ENCODE results near the gene SPEN. TPM values are rescaled to one million over a fixed set of nuclear protein-coding genes. Genes with fewer than 3 reads are reported as not detected.

SPEN gene
- polyA plus RNA-seq, 1 donor (not counting 4 experiments of a cell fraction or from before 2014, with no cell fraction given), result 8.9 TPM

DNA sequence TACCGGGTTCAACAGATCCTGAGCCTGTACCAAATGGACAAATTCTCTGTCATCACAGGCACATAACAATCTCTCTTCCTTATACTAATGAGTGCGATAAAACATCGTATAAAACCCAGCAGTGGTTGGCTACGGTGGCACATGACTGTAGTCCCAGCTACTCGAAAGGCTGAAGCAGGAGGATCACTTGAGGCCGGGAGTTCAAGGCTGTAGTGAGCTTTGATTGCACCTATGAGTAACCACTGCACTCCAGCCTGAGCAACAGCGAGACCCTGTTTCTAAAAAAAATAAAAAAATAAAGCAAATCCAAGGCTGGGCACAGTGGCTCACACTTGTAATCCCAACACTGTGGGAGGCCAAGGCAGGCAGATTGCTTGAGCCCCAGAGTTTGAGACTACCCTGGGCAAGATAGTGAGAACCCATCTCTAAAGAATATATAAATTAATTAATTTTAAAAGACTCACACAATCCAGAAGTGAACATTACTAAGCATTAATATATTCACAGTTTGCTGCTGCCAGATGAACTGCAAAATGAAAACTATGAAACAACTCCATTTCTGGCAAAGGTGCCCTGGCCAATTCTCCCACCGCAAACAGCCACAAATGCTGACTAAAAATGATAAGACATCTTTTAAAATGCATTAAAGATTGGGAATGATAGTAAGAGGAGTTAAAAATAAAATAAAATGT is 115.3 kb downstream of the SPEN start:
- DNase-seq (ENCODE audit: low read depth, low spot score) (no peak), FAIRE-seq (no peak)
- Histone ChIP-seq H3K9ac (ENCODE audit: control insufficient read depth, extremely low read depth, insufficient read depth, low read length) (no peak overlapping the region), H2AFZ (ENCODE audit: control insufficient read depth, low read length) (no peak overlapping the region), H4K20me1 (ENCODE audit: control insufficient read depth, extremely low read depth, insufficient read depth, low read length) (no peaks in the 10 kb centered on the region), H3K27me3 (ENCODE audit: control insufficient read depth, extremely low read depth, insufficient read depth, low read length) (no peaks in the 10 kb centered on the region), H3K79me2 (ENCODE audit: control insufficient read depth, insufficient read depth, low read length) (peaks cover 58% of the 10 kb centered on the region), H3K36me3 (ENCODE audit: control insufficient read depth in 2 of 2, extremely low read depth in 1 of 2, insufficient read depth in 2 of 2, low read length in 2 of 2) (peaks cover 6 to 7% of the 10 kb centered on the region in 2 experiments), H3K4me2 (ENCODE audit: control insufficient read depth, extremely low read depth, insufficient read depth, low read depth, low read length) (no peak overlapping the region), H3K9me3 (ENCODE audit: control insufficient read depth, low read depth, low read length) (no peaks in the 10 kb centered on the region), H3K4me1 (ENCODE audit: control insufficient read depth, extremely low read depth, insufficient read depth, low read length) (peaks cover 9% of the 10 kb centered on the region), H3K27ac (ENCODE audit: control insufficient read depth, insufficient read depth, low read length) (no peak overlapping the region), H3K4me3 (ENCODE audit: control insufficient read depth in 2 of 3, extremely low read depth in 1 of 3, insufficient read depth in 2 of 3, low read depth in 1 of 3, low read length in 3 of 3) (no peak overlapping the region), H3K9me1 (ENCODE audit: control insufficient read depth, extremely low read depth, insufficient read depth, low read length) (no peaks in the 10 kb centered on the region)
- dilution Hi-C loops (cut with MboI; ENCODE audit: extremely low pct_ligation_motif_present, low sequenced_read_pairs), result no loop called here
- TF ChIP-seq EZH2 (IDR thresholded peaks at IDR 0.05; ENCODE audit: low read length), result no peak
- TF ChIP-seq, protein P1, sequence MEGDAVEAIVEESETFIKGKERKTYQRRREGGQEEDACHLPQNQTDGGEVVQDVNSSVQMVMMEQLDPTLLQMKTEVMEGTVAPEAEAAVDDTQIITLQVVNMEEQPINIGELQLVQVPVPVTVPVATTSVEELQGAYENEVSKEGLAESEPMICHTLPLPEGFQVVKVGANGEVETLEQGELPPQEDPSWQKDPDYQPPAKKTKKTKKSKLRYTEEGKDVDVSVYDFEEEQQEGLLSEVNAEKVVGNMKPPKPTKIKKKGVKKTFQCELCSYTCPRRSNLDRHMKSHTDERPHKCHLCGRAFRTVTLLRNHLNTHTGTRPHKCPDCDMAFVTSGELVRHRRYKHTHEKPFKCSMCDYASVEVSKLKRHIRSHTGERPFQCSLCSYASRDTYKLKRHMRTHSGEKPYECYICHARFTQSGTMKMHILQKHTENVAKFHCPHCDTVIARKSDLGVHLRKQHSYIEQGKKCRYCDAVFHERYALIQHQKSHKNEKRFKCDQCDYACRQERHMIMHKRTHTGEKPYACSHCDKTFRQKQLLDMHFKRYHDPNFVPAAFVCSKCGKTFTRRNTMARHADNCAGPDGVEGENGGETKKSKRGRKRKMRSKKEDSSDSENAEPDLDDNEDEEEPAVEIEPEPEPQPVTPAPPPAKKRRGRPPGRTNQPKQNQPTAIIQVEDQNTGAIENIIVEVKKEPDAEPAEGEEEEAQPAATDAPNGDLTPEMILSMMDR (optimal IDR thresholded peaks at IDR 0.05 in 1 of 3, IDR thresholded peaks at IDR 0.05 in 1 of 3, conservative IDR thresholded peaks at IDR 0.05 in 1 of 3; ENCODE audit: extremely low read depth in 1 of 3, insufficient read depth in 2 of 3, low read length in 3 of 3), result no peak

DNA sequence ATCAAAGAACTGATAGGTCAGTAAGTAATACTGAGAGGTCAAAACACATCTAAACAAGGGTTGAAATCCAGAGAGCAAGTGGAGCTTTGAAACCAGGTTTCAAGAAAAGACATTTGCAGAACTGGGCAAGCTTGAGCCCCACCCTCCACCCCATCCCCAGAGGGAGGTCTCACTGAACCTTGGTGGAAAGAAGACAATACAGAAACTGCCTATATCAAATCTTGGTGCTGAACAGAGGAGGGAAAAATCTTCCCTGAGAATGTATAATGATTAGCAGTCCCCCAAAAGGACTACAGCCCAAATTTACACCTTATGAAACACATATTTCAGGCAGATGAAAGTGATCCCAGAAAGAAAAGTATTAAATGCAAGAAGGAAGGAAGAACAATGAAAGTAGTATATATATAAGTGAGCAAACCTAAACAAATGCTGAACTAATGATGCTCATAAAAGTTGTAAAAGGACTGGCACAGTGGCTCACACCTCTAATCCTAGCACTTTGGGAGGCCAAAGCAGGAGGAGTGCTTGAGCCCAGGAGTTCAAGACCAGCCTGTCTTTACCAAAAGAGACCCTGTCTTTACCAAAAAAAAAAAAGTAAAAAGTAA is 116.0 kb downstream of the SPEN start:
- FAIRE-seq, result no peak
- no peaks in the 10 kb centered on the region for H4K20me1 ChIP-seq (ENCODE audit: control insufficient read depth, extremely low read depth, insufficient read depth, low read length)
- dilution Hi-C loops (cut with MboI; ENCODE audit: extremely low pct_ligation_motif_present, low sequenced_read_pairs), result no loop called here

More for the DNA sequence above, 116.0 kb downstream of the SPEN start:
- Histone ChIP-seq H3K4me1 (ENCODE audit: control insufficient read depth, extremely low read depth, insufficient read depth, low read length) (peaks cover 9% of the 10 kb centered on the region), H2AFZ (ENCODE audit: control insufficient read depth, low read length) (no peak overlapping the region), H3K9me1 (ENCODE audit: control insufficient read depth, extremely low read depth, insufficient read depth, low read length) (no peaks in the 10 kb centered on the region), H3K9me3 (ENCODE audit: control insufficient read depth, low read depth, low read length) (no peaks in the 10 kb centered on the region), H3K9ac (ENCODE audit: control insufficient read depth, extremely low read depth, insufficient read depth, low read length) (no peak overlapping the region), H3K27ac (ENCODE audit: control insufficient read depth, insufficient read depth, low read length) (no peak overlapping the region), H3K79me2 (ENCODE audit: control insufficient read depth, insufficient read depth, low read length) (peaks cover 57% of the 10 kb centered on the region), H3K4me3 (ENCODE audit: control insufficient read depth in 2 of 3, extremely low read depth in 1 of 3, insufficient read depth in 2 of 3, low read depth in 1 of 3, low read length in 3 of 3) (no peak overlapping the region), H3K36me3 (ENCODE audit: control insufficient read depth in 2 of 2, extremely low read depth in 1 of 2, insufficient read depth in 2 of 2, low read length in 2 of 2) (peaks cover 6 to 11% of the 10 kb centered on the region in 2 experiments), H3K4me2 (ENCODE audit: control insufficient read depth, extremely low read depth, insufficient read depth, low read depth, low read length) (no peak overlapping the region), H3K27me3 (ENCODE audit: control insufficient read depth, extremely low read depth, insufficient read depth, low read length) (no peaks in the 10 kb centered on the region)
- no peak for DNase-seq (ENCODE audit: low read depth, low spot score)
- no peak for TF ChIP-seq EZH2 (IDR thresholded peaks at IDR 0.05; ENCODE audit: low read length)

Measured in keratinocyte (primary cell).